HG03520 (cell line): ENCODE data around the gene HAAO.
"Not testable (repeated sequence)": the region's sequence is repeated elsewhere in the genome, so short reads cannot be mapped to it uniquely, and the experiment has no call there.

Experiments
- ATAC-seq: cut with Tn5 transposase; IDR thresholded peaks from one replicate; pipeline ENCODE4 v1.9.1; 2021; ENCODE audit warnings: mild to moderate bottlenecking, moderate library complexity; ENCODE audit not compliant: unreplicated experiment

HAAO gene

GRCh38 chr2:42752816-42753813, 39.3 kb downstream of the HAAO start:
- no peak for ATAC-seq

GRCh38 chr2:42752314-42752713, 40.1 kb downstream of the HAAO start:
- ATAC-seq, result peak; percentile 54

GRCh38 chr2:42748840-42749239, 43.5 kb downstream of the HAAO start:
- ATAC-seq, result no peak

DNA sequence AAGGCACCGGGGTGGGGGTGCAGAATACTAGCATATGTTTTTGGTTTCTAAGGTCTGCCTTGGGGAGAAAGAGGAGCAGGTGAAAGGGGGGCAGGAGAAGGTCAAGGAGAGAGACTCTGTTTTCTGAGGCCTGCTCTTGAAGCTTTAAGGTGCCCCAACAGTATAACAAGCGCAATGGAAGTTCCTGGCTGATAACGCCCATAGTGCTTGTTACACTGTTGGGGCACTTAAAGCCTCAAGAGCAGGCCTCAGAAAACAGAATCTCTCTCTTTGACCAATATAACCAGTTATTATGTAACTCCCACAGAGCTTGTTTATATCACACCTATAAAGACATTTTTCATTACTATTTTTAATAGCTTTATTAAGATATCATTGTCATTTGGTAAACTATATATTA, 45.0 kb downstream of the HAAO start:
- ATAC-seq, result no peak

DNA sequence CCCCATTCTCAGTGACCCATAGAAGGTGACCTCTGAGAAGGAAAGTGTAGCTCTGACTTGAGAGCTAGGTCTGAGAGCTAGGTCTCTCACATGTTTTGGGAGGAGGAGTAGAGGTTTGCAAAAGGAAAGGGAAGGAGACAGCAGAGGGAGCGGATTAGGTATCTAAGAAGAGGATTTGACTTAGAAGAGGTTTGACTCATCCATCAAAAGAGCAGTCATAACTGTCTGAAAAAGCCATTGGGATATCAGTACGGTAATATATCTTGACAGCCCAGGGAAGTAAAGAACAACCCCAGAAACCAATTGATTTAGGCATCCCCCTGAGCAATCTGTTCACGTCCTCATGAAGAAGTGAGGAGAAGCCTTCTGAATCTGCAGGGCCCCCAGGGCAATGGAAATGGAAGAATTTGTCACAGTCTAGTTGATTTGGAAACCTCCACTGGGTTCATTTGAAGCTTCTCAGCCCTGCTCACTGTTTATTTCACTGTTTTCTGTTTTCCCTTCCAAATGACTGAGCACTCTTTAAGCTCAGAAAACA, 47.8 kb downstream of the HAAO start:
- no peak for ATAC-seq

DNA sequence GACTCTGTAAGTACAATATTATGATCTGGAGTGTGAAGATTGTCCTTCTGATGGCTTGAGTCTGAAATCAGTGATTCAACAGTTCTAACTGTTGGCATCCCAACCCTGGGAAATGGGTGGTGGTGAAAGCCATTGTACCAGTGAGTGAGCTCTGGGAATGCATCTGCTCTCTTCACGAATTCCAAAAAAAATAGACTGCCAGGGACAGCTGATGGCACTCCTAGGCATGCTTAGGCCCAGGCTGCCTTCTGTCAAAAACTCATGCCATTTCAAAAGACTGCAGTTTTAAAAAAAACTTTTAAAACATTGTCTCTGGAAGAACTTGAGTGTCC, 48.8 kb downstream of the HAAO start:
- ATAC-seq, result no peak

DNA sequence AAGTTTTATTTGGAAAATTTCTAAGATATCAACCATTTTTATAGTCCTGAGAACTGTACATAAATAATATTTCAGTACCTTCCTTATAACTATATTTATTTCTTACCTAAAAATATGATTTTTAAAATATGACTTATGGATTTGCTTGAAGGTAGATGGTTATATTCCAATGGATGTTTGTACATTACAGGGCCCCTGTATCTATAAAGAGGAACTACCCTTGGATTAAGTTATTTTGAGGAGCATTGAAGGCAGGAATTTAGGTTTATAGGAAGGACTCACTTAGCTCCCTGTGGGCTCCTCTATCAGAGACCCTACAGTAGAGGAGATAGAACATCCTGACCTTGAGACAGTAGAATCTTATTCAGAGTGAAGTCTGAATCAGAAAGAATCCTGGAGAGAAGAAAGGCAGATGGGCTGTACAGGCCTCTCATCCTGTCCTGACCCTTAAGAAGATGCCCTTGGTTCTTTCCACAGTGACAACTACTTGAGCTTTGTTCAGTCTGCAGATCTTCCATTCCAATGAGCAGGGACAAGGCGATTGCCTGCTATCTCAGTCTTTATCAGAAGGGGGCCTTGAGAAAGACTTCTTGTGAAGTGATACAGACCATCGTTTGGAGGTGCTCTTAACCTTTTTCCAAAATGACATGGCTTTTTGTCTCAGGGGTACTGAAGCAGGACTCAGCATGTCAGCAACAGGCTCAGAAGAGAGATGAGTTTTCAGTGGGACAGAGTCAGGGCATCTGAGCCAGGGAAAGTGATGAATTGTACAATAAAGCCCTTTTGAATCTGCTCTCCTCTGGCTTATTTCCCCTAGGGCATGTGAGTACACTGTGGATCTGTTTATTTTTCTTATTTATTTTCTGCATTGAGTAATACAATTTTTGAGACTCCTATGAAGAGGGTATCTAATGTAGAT, 49.4 kb downstream of the HAAO start:
- no peak for ATAC-seq

GRCh38 chr2:42741140-42741539, 51.2 kb downstream of the HAAO start:
- ATAC-seq, result no peak

GRCh38 chr2:42736598-42737322, 55.6 kb downstream of the HAAO start:
- no peak for ATAC-seq

DNA sequence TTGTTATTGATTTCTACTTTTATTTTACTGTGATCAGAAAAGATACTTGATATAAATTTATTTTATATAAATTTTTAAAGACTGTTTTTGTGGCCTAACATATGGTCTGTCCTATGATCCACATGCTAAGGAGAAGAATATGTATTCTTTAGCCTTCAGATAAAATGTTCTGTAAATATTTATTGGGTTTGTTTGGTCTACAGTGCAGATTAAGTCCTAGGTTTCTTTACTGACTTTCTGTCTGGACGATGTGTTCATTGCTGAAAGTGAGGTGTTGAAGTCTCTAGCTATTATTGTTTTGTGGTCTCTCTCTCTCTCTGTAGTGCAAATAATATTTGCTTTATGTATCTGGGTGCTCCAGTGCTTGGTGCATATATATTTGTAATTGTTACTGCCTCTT, 58.5 kb downstream of the HAAO start:
- ATAC-seq, result no peak

GRCh38 chr2:42731316-42731715, 61.1 kb downstream of the HAAO start:
- ATAC-seq, result not testable (repeated sequence)

DNA sequence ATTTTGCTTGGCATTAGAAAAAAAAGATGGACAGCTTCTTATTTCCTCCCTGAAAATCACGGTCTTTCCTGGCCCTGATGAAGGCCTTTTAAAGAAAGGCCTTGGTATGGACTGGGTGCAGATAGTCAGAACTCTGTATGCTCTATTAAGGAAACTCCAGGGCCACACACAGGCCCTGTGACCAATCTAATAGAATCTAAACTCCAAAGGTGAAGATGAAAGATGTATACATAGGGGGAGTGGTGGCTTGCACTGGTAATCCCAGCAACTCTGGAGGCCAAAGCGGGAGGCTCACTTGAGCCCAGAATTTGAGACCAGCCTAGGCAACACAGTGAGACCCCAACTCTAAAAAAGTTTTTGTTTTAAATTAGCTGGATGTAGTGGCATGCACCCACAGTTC, 65.7 kb downstream of the HAAO start:
- ATAC-seq, result no peak

- ATAC-seq, result no peak
Measured at GRCh38 chr2:42725657-42726056, 66.7 kb downstream of the HAAO start.

GRCh38 chr2:42724886-42725285, 67.5 kb downstream of the HAAO start:
- ATAC-seq, result no peak

GRCh38 chr2:42723465-42723864, 68.9 kb downstream of the HAAO start:
- no peak for ATAC-seq

- peak; percentile 98 for ATAC-seq
Measured at GRCh38 chr2:42722320-42723190, 69.8 kb downstream of the HAAO start.

- no peak for ATAC-seq
Measured at GRCh38 chr2:42721898-42722297, 70.5 kb downstream of the HAAO start.
